B cell (primary cell): ENCODE results near the gene NDUFB7.

Experiments used
- EZH2 ChIP-seq: IDR thresholded peaks from 2 replicates; pipeline ENCODE4 v1.6.1; 2012; ENCODE audit warnings: borderline replicate concordance, low read depth, mild to moderate bottlenecking, moderate library complexity, low read length; ENCODE audit not compliant: insufficient read depth, poor library complexity, severe bottlenecking
- TF ChIP-seq, protein P1 (sequence below): fragments of 200-600 bp; IDR thresholded peaks from one replicate; pipeline ENCODE4 v1.8.0; 2022; ENCODE audit warnings: antibody characterized with exemption, mild to moderate bottlenecking

DNA sequence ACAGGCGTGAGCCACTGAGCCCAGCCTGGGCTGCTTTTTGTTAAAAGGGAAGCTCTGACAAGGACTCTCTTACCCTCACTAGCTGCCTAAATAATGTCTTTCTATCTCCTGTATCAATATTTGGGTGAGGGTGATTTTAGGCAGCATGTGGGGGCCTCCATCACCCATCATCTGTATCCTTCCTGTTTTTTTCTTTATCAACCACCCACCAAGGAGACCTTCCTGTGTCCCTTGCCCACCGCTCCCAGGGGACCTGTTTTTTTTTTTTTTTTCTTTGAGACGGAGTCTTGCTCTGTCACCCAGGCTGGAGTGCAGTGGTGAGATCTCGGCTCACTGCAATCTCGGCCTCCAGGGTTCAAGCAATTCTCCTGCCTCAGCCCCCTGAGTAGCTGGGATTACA is 5.4 kb upstream of the NDUFB7 start:
- TF ChIP-seq, protein P1, sequence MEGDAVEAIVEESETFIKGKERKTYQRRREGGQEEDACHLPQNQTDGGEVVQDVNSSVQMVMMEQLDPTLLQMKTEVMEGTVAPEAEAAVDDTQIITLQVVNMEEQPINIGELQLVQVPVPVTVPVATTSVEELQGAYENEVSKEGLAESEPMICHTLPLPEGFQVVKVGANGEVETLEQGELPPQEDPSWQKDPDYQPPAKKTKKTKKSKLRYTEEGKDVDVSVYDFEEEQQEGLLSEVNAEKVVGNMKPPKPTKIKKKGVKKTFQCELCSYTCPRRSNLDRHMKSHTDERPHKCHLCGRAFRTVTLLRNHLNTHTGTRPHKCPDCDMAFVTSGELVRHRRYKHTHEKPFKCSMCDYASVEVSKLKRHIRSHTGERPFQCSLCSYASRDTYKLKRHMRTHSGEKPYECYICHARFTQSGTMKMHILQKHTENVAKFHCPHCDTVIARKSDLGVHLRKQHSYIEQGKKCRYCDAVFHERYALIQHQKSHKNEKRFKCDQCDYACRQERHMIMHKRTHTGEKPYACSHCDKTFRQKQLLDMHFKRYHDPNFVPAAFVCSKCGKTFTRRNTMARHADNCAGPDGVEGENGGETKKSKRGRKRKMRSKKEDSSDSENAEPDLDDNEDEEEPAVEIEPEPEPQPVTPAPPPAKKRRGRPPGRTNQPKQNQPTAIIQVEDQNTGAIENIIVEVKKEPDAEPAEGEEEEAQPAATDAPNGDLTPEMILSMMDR: no peak
- no peak for TF ChIP-seq EZH2
